Measurements from ENCODE around the gene ZNG1B.
"Not testable (repeated sequence)": the region's sequence is repeated elsewhere in the genome, so short reads cannot be mapped to it uniquely, and the experiment has no call there.

Gene ZNG1B

GRCh38 chr2:113437508-113438465 is at the start of gene ZNG1B:
TSS of gene ZNG1B (plus strand) at chr2:113437691. CDS start at chr2:113437869, 178 bp downstream.
- H3K27ac ChIP-seq: peak within 1 kb of the TSS; percentile 71
- H3K79me2 ChIP-seq; H3K36me3 ChIP-seq (ENCODE audit: control insufficient read depth, insufficient read depth, low read length); H3K9ac ChIP-seq; H3K9me3 ChIP-seq (ENCODE audit: control insufficient read depth, low read length); H3K4me1 ChIP-seq; H3K27me3 ChIP-seq (ENCODE audit: control insufficient read depth, insufficient read depth, low read length): not testable (repeated sequence)
- H2AFZ ChIP-seq: peak within 1 kb of the TSS; percentile 85
- H3K4me2 ChIP-seq (ENCODE audit: low read length): peak within 1 kb of the TSS; percentile 35
- peak within 1 kb of the TSS; percentile 61 for H3K4me3 ChIP-seq (ENCODE audit: low read depth, low read length)

GRCh38 chr2:113390124-113390849 is 47.2 kb upstream of the ZNG1B start:
- no peak overlapping the region for H3K9ac ChIP-seq
- no peaks in the 10 kb centered on the region for H3K4me1 ChIP-seq
- H2AFZ ChIP-seq: no peak overlapping the region
- peak overlapping the region; percentile 43 for H3K4me2 ChIP-seq (ENCODE audit: low read length)
- TF ChIP-seq, protein P1, sequence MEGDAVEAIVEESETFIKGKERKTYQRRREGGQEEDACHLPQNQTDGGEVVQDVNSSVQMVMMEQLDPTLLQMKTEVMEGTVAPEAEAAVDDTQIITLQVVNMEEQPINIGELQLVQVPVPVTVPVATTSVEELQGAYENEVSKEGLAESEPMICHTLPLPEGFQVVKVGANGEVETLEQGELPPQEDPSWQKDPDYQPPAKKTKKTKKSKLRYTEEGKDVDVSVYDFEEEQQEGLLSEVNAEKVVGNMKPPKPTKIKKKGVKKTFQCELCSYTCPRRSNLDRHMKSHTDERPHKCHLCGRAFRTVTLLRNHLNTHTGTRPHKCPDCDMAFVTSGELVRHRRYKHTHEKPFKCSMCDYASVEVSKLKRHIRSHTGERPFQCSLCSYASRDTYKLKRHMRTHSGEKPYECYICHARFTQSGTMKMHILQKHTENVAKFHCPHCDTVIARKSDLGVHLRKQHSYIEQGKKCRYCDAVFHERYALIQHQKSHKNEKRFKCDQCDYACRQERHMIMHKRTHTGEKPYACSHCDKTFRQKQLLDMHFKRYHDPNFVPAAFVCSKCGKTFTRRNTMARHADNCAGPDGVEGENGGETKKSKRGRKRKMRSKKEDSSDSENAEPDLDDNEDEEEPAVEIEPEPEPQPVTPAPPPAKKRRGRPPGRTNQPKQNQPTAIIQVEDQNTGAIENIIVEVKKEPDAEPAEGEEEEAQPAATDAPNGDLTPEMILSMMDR (IDR thresholded peaks at IDR 0.05): peak; percentile 98
- no peaks in the 10 kb centered on the region for H3K27me3 ChIP-seq (ENCODE audit: control insufficient read depth, insufficient read depth, low read length)
- H3K27ac ChIP-seq: no peak overlapping the region
- H3K36me3 ChIP-seq (ENCODE audit: control insufficient read depth, insufficient read depth, low read length): no peaks in the 10 kb centered on the region
- H3K79me2 ChIP-seq: no peaks in the 10 kb centered on the region
- peak overlapping the region; percentile 14 for H3K4me3 ChIP-seq (ENCODE audit: low read depth, low read length)
- H3K9me3 ChIP-seq (ENCODE audit: control insufficient read depth, low read length): no peaks in the 10 kb centered on the region

DNA sequence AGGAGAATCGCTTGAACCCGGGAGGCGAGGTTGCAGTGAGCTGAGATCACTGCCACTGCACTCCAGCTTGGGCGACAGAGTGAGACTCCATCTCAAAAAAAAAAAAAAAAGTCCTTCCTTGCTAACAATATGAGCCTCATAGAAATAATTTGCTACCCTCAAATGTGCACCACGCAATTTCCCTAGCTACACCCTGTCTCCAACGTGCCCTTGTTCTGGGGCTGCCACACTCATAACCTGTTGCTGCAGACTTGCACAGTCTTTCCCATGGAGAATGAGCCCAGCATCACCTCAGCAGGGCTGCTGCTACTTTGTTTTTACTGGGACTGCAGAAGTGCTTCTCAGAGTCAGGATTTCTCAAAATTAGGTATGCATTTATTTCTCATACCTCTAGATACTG is 46.4 kb upstream of the ZNG1B start:
- Histone ChIP-seq H3K36me3 (ENCODE audit: control insufficient read depth, insufficient read depth, low read length) (no peaks in the 10 kb centered on the region), H3K9me3 (ENCODE audit: control insufficient read depth, low read length) (no peaks in the 10 kb centered on the region), H3K4me1 (no peaks in the 10 kb centered on the region), H3K79me2 (no peaks in the 10 kb centered on the region), H2AFZ (no peak overlapping the region), H3K27me3 (ENCODE audit: control insufficient read depth, insufficient read depth, low read length) (no peaks in the 10 kb centered on the region), H3K27ac (no peak overlapping the region), H3K9ac (no peak overlapping the region), H3K4me2 (ENCODE audit: low read length) (no peak overlapping the region), H3K4me3 (ENCODE audit: low read depth, low read length) (no peak overlapping the region)
- TF ChIP-seq, protein P1 (IDR thresholded peaks at IDR 0.05): no peak

- Histone ChIP-seq H3K79me2 (no peaks in the 10 kb centered on the region), H3K4me3 (ENCODE audit: low read depth, low read length) (no peak overlapping the region), H3K27me3 (ENCODE audit: control insufficient read depth, insufficient read depth, low read length) (no peaks in the 10 kb centered on the region), H3K4me2 (ENCODE audit: low read length) (no peak overlapping the region), H3K9me3 (ENCODE audit: control insufficient read depth, low read length) (no peaks in the 10 kb centered on the region), H3K9ac (no peak overlapping the region), H3K4me1 (no peaks in the 10 kb centered on the region), H3K36me3 (ENCODE audit: control insufficient read depth, insufficient read depth, low read length) (no peaks in the 10 kb centered on the region), H2AFZ (no peak overlapping the region), H3K27ac (no peak overlapping the region)
- TF ChIP-seq, protein P1 (IDR thresholded peaks at IDR 0.05): no peak
Observed at GRCh38 chr2:113406114-113406513, 31.4 kb upstream of the ZNG1B start.

- Histone ChIP-seq H3K79me2 (no peaks in the 10 kb centered on the region), H3K9ac (no peak overlapping the region), H3K4me1 (no peaks in the 10 kb centered on the region), H2AFZ (no peak overlapping the region), H3K36me3 (ENCODE audit: control insufficient read depth, insufficient read depth, low read length) (no peaks in the 10 kb centered on the region), H3K9me3 (ENCODE audit: control insufficient read depth, low read length) (no peaks in the 10 kb centered on the region), H3K4me3 (ENCODE audit: low read depth, low read length) (no peak overlapping the region), H3K27me3 (ENCODE audit: control insufficient read depth, insufficient read depth, low read length) (no peaks in the 10 kb centered on the region), H3K27ac (no peak overlapping the region), H3K4me2 (ENCODE audit: low read length) (no peak overlapping the region)
- TF ChIP-seq, protein P1 (IDR thresholded peaks at IDR 0.05): no peak
Observed at GRCh38 chr2:113407446-113408099, 29.9 kb upstream of the ZNG1B start.

- not testable (repeated sequence) for H3K79me2 ChIP-seq; H3K9ac ChIP-seq; H3K36me3 ChIP-seq (ENCODE audit: control insufficient read depth, insufficient read depth, low read length)
Observed at GRCh38 chr2:113411725-113412352, 25.7 kb upstream of the ZNG1B start.

GRCh38 chr2:113412774-113413173 is 24.7 kb upstream of the ZNG1B start:
- H3K9ac ChIP-seq; H3K27ac ChIP-seq; H3K4me1 ChIP-seq; H3K27me3 ChIP-seq (ENCODE audit: control insufficient read depth, insufficient read depth, low read length); H3K36me3 ChIP-seq (ENCODE audit: control insufficient read depth, insufficient read depth, low read length); H3K79me2 ChIP-seq; H2AFZ ChIP-seq; H3K4me2 ChIP-seq (ENCODE audit: low read length); H3K9me3 ChIP-seq (ENCODE audit: control insufficient read depth, low read length); H3K4me3 ChIP-seq (ENCODE audit: low read depth, low read length): not testable (repeated sequence)

More at GRCh38 chr2:113411725-113412352, 25.7 kb upstream of the ZNG1B start:
- H3K9me3 ChIP-seq (ENCODE audit: control insufficient read depth, low read length); H2AFZ ChIP-seq; H3K4me3 ChIP-seq (ENCODE audit: low read depth, low read length); H3K4me1 ChIP-seq; H3K27ac ChIP-seq; H3K27me3 ChIP-seq (ENCODE audit: control insufficient read depth, insufficient read depth, low read length); H3K4me2 ChIP-seq (ENCODE audit: low read length): not testable (repeated sequence)
